K562 (cell line): ENCODE results near the gene ACTA2. TPM values are rescaled to one million over a fixed set of nuclear protein-coding genes. Genes with fewer than 3 reads are reported as not detected.

Experiments
- ATAC-seq: fragments of 200-7000 bp; cut with Tn5 transposase; 3 replicates; pipeline ENCODE4 v1.9.1; 2020; ENCODE audit warnings: moderate library complexity
- BruUV-seq: library from RNA; stranded (reverse); fragments of 400-500 nt; replicated peaks from 2 replicates; lab custom pipeline; 2021; lab: Mats Ljungman, UMichigan
- CTCF ChIA-PET: fragments of 300-600 bp; formaldehyde crosslinking; extraction: SDS; loops from one replicate; lab custom pipeline; 2021; ENCODE audit warnings: low intra/inter-chr PET ratio; lab: Yijun Ruan, JAX
- POLR2A ChIA-PET: fragments of 300-600, 350-650 bp; sonication (Branson Sonifier 250); formaldehyde crosslinking; extraction: SDS; loops from one replicate; lab custom pipeline; 2021; ENCODE audit warnings: antibody characterized with exemption, inconsistent platforms; lab: Yijun Ruan, JAX
- DNase-seq, 4 experiments: peaks; one replicate each; pipeline versions ENCODE4 v3.0.0 to v3.0.0-alpha.2; 2011 to 2018; ENCODE audit warnings: low spot score in 3 of 4, mixed read lengths in 3 of 4; ENCODE audit errors: extremely low read depth in 1 of 4
- FAIRE-seq: peaks from 2 replicates; lab custom pipeline; 2011; peaks lifted over from hg19 to GRCh38; lab: Jason Lieb, UNC
- H2AFZ ChIP-seq: 2 replicates; pipeline ENCODE4 v1.6.0; 2011; ENCODE audit warnings: low read depth, low read length, control low read depth, inconsistent platforms
- H3K27ac ChIP-seq: fragments of 200-600 bp; 3 replicates; pipeline ENCODE4 v1.8.0; 2011; ENCODE audit warnings: low read depth, mild to moderate bottlenecking, control low read depth, inconsistent platforms, low read length, moderate library complexity, mixed read lengths; ENCODE audit errors: extremely low read depth
- H3K27me3 ChIP-seq, 2 experiments: fragments of 300-600 bp in 1 of 2; 2 replicates in 1 of 2; 3 replicates in 1 of 2; pipeline versions ENCODE4 v1.6.0 to v1.8.0; 2011; ENCODE audit warnings: inconsistent platforms in 2 of 2, low read length in 2 of 2, mild to moderate bottlenecking in 1 of 2, mixed read lengths in 1 of 2, moderate library complexity in 1 of 2; ENCODE audit not compliant: control insufficient read depth in 2 of 2, insufficient read depth in 2 of 2
- H3K36me3 ChIP-seq: fragments of 300-600 bp; 3 replicates; pipeline ENCODE4 v1.8.0; 2011; ENCODE audit warnings: mild to moderate bottlenecking, low read length, inconsistent platforms; ENCODE audit not compliant: control insufficient read depth, insufficient read depth
- H3K4me1 ChIP-seq, 2 experiments: fragments of 200-600 bp in 1 of 2; replicated peaks in 1 of 2; 2 replicates in 1 of 2; 3 replicates in 1 of 2; pipeline versions ENCODE4 v1.5.1 to v1.8.0; 2011; ENCODE audit warnings: inconsistent platforms in 2 of 2, low read length in 2 of 2, mild to moderate bottlenecking in 1 of 2, mixed read lengths in 1 of 2, moderate library complexity in 1 of 2; ENCODE audit not compliant: control insufficient read depth in 2 of 2, insufficient read depth in 2 of 2
- H3K4me2 ChIP-seq: 2 replicates; pipeline ENCODE4 v1.6.1; 2011; ENCODE audit warnings: low read length, control low read depth, inconsistent platforms, mixed read lengths; ENCODE audit not compliant: insufficient read depth
- H3K4me3 ChIP-seq: fragments of 200-600 bp; sonication (generic), shearing (Covaris generic); 2 replicates; pipeline ENCODE4 v1.5.1; 2016; ENCODE audit warnings: control low read depth, inconsistent platforms
- H3K79me2 ChIP-seq: fragments of 200-600 bp; 3 replicates; pipeline ENCODE4 v1.8.0; 2011; ENCODE audit warnings: low read length, inconsistent platforms; ENCODE audit not compliant: control insufficient read depth, insufficient read depth
- H3K9ac ChIP-seq, 2 experiments: 2 replicates each; pipeline versions ENCODE4 v1.6.0 to v1.6.1; 2011; ENCODE audit warnings: low read depth in 2 of 2, low read length in 2 of 2, control low read depth in 1 of 2, inconsistent platforms in 1 of 2, mild to moderate bottlenecking in 1 of 2, mixed read lengths in 1 of 2; ENCODE audit not compliant: insufficient read depth in 1 of 2
- H3K9me1 ChIP-seq: one replicate; pipeline ENCODE4 v1.6.0; 2011; ENCODE audit warnings: inconsistent platforms, mild to moderate bottlenecking, low read length, moderate library complexity; ENCODE audit not compliant: control insufficient read depth, insufficient read depth
- H3K9me3 ChIP-seq: replicated peaks from 2 replicates; pipeline ENCODE4 v1.5.1; 2011; ENCODE audit warnings: low read depth, low read length, inconsistent platforms; ENCODE audit not compliant: control insufficient read depth, insufficient read depth
- H4K20me1 ChIP-seq: replicated peaks from 2 replicates; pipeline ENCODE4 v1.6.1; 2011; ENCODE audit warnings: low read length, inconsistent platforms, mixed read lengths; ENCODE audit not compliant: control insufficient read depth, insufficient read depth
- NR2F6 ChIP-seq: fragments of 450-650 bp; formaldehyde crosslinking; IDR thresholded peaks from 2 replicates; pipeline ENCODE4 v1.4.0; 2020; ENCODE audit warnings: mild to moderate bottlenecking
- PKNOX1 ChIP-seq: fragments of 450-650 bp; IDR thresholded peaks from 2 replicates; pipeline ENCODE4 v1.6.1; 2016
- SLC30A9 ChIP-seq: fragments of 250-450 bp; sonication (Bioruptor Pico); IDR thresholded peaks from 2 replicates; pipeline ENCODE4 v1.8.0; 2022; ENCODE audit warnings: mild to moderate bottlenecking, moderate library complexity
- SMAD1 ChIP-seq: fragments of 150-350 bp; IDR thresholded peaks from 2 replicates; pipeline ENCODE4 v1.6.1; 2014; ENCODE audit warnings: low read length, low read depth; ENCODE audit not compliant: partially characterized antibody
- WGBS: fragments of 100-300 bp; shearing (Covaris generic); methylation state at CpG from one replicate; pipeline ENCODE4 v1.1.6; 2016; ENCODE audit warnings: low coverage, mixed read lengths; ENCODE audit not compliant: insufficient coverage; ENCODE audit errors: missing lambda C conversion rate; 5-methylcytosine and 5-hydroxymethylcytosine counted together
- in situ Hi-C: fragments of 300-500 bp; cut with MboI; formaldehyde crosslinking; loops from 4 replicates; pipeline ENCODE4 v1.15.0; 2018; ENCODE audit warnings: inconsistent platforms, mixed read lengths
- intact Hi-C: fragments of 100-400 bp; cut with micrococcal nuclease; formaldehyde crosslinking; loops from 2 replicates; pipeline ENCODE4 v1.14.2; 2022
- polyA plus RNA-seq, 8 experiments: library from polyadenylated mRNA; depleted of rRNA in 4 of 8; stranded (reverse) in 5 of 8; unstranded in 3 of 8; fragments of >200 nt; fragmentation: Nextera tagmentation in 2 of 8; fragmentation: Illumina TruSeq in 1 of 8; extraction: Ambion mirVana in 2 of 8; extraction: Trizol in 1 of 8; gene quantifications; 2 replicates each; pipeline versions ENCODE4 v1.2.1 to v1.2.3, GENCODE V29; 2011 to 2014; ENCODE audit warnings: inconsistent platforms in 1 of 8, missing spikeins in 1 of 8
- total RNA-seq, 7 experiments: library from RNA; depleted of rRNA in 6 of 7; stranded (reverse); fragments of >200 nt in 6 of 7; fragmentation: Illumina TruSeq in 2 of 7; extraction: Trizol in 2 of 7; gene quantifications; 2 replicates each; pipeline versions ENCODE4 v1.2.1 to v1.2.3, GENCODE V29; 2011 to 2021; ENCODE audit warnings: low replicate concordance in 1 of 7

Gene ACTA2
- total and polyA plus RNA-seq, 9 of the 15 experiments (the other 6 are each of a cell fraction or from before 2014, with no cell fraction given), result 0.15 to 1.0 (median 0.38) TPM; not detected in 3

DNA sequence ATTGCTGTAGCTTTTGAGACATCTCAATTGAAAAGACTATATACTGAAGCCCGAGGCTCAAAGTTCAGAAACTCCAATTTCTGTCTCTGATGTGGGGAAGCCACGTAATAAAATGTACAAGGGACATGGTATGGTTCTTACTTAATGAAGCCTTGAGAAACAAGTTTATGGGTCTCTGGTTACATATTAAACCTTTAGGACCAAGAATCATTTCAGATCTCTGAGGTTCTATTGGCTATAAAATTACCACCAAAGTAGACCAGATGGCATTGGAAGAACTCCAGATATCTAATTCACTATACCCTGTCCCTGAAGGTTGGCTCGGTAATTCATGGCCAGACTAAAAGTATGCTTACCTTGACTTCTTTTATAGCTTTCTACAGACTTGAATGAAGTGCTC lies 48.9 kb downstream of the ACTA2 start:
- H3K79me2 ChIP-seq, result no peaks in the 10 kb centered on the region
- no peaks in the 10 kb centered on the region for H4K20me1 ChIP-seq
- intact Hi-C loops, result no loop called here
- no peak for DNase-seq
- no peaks in the 10 kb centered on the region for H3K36me3 ChIP-seq
- WGBS, result 0% methylated on average over 3 of the region's 3 CpGs
- in situ Hi-C loops, result no loop called here
- H3K9me1 ChIP-seq, result no peaks in the 10 kb centered on the region
- no peak overlapping the region for H3K4me3 ChIP-seq
- no peak for ATAC-seq
- H2AFZ ChIP-seq, result no peak overlapping the region
- H3K27me3 ChIP-seq, result no peaks in the 10 kb centered on the region
- H3K27ac ChIP-seq, result no peak overlapping the region
- H3K9me3 ChIP-seq, result no peaks in the 10 kb centered on the region
- no peak for FAIRE-seq
- H3K4me1 ChIP-seq, result no peaks in the 10 kb centered on the region
- no peak overlapping the region for H3K4me2 ChIP-seq
- ChIA-PET CTCF (no interaction called here), POLR2A (no interaction called here)
- no peak overlapping the region for H3K9ac ChIP-seq
- BruUV-seq, result no TSS peak
- TF ChIP-seq SLC30A9 (CRISPR knock-in tag) (no peak), SMAD1 (no peak)

DNA sequence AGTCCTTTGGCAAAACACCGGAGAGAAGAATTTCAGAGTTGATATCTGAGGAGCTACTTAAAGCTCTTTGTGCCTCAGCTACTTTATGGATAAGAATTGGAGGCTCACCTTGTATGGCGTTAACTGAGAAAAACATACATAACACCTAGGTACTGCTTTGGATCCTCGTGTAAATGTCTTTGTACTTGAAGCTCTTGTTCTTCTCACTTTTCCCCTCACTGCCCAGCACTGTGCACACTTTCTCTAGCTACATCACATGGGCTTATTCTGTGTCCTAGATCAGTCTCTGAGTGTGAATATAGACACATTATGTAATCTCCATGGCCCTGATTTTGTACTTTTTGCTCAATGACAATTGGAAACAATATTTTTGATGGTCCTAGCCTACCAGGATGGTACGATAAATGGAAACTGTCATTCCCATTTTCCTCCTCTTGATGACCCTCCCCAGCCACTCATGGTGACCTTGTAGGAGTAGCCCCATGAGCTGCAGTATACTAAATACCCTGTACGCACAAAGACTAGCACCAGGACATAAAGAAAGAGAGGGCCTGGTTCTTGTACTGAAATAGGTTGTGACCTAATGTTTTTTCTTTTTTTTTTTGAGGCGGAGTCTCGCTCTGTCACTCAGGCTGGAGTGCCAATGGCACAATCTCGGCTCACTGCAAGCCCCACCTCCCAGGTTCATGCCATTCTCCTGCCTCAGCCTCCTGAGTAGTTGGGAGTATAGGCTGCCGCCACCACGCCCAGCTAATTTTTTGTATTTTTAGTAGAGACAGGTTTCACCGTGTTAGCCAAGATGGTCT lies 50.4 kb downstream of the ACTA2 start:
- no TSS peak for BruUV-seq
- DNase-seq (no peak), ATAC-seq (no peak), FAIRE-seq (no peak)
- H3K79me2 ChIP-seq, result no peaks in the 10 kb centered on the region
- no peak for TF ChIP-seq NR2F6 (CRISPR knock-in tag)
- peak; percentile 38; the same call in 1 of the 2 replicates for TF ChIP-seq PKNOX1
- H2AFZ ChIP-seq, result no peak overlapping the region
- H3K4me1 ChIP-seq, result no peaks in the 10 kb centered on the region
- H3K9me3 ChIP-seq, result no peaks in the 10 kb centered on the region
- H3K27ac ChIP-seq, result no peak overlapping the region
- H3K4me2 ChIP-seq, result no peak overlapping the region
- ChIA-PET POLR2A (no interaction called here), CTCF (no interaction called here)
- H3K4me3 ChIP-seq, result no peak overlapping the region
- intact Hi-C loops (no loop called here), in situ Hi-C loops (no loop called here)
- H3K9me1 ChIP-seq, result no peaks in the 10 kb centered on the region
- no peaks in the 10 kb centered on the region for H4K20me1 ChIP-seq
- no peaks in the 10 kb centered on the region for H3K27me3 ChIP-seq
- H3K9ac ChIP-seq, result no peak overlapping the region
- H3K36me3 ChIP-seq, result no peaks in the 10 kb centered on the region
- WGBS, result 0% methylated on average over 10 of the region's 11 CpGs
